Kidney epithelial cell (primary cell): Measurements from ENCODE around the gene MMP20. TPM values are rescaled to one million over a fixed set of nuclear protein-coding genes. Genes with fewer than 3 reads are reported as not detected.

ENCODE experiments used
- DNase-seq: peaks from one replicate; pipeline ENCODE4 v3.0.0-alpha.2; 2010; ENCODE audit warnings: low read depth
- H3K27me3 ChIP-seq: 2 replicates; pipeline ENCODE4 v1.6.0; 2011; ENCODE audit warnings: low read length; ENCODE audit not compliant: control insufficient read depth, insufficient read depth
- H3K36me3 ChIP-seq: 2 replicates; pipeline ENCODE4 v1.5.1; 2011; ENCODE audit warnings: low read length; ENCODE audit not compliant: control insufficient read depth, insufficient read depth
- H3K4me3 ChIP-seq: 2 replicates; pipeline ENCODE4 v1.5.1; 2011; ENCODE audit warnings: low read depth, mild to moderate bottlenecking, control low read depth, low read length
- CTCF ChIP-seq: IDR thresholded peaks from 2 replicates; pipeline ENCODE4 v1.5.1; 2011; ENCODE audit warnings: mild to moderate bottlenecking, moderate library complexity, low read length, control low read depth, inconsistent platforms; ENCODE audit not compliant: insufficient read depth, poor library complexity, severe bottlenecking
- total RNA-seq: library from RNA; depleted of rRNA; stranded (reverse); fragments of >200 nt; gene quantifications from 2 replicates; pipeline ENCODE4 v1.2.3, GENCODE V29; 2015

Gene MMP20
- total RNA-seq, 1 donor from 2014 or later: not detected

- H3K27me3 ChIP-seq: no peaks in the 10 kb centered on the region
- no peak for DNase-seq
- no peaks in the 10 kb centered on the region for H3K36me3 ChIP-seq
- TF ChIP-seq CTCF: no peak
- H3K4me3 ChIP-seq: no peak overlapping the region
Observed at GRCh38 chr11:102551169-102551781, 73.9 kb downstream of the MMP20 start.

GRCh38 chr11:102546923-102547471 lies 78.1 kb downstream of the MMP20 start:
- Histone ChIP-seq H3K4me3 (no peak overlapping the region), H3K36me3 (no peaks in the 10 kb centered on the region), H3K27me3 (no peaks in the 10 kb centered on the region)
- no peak for TF ChIP-seq CTCF
- no peak for DNase-seq

GRCh38 chr11:102546427-102546826 lies 78.7 kb downstream of the MMP20 start:
- no peaks in the 10 kb centered on the region for H3K27me3 ChIP-seq
- no peak for TF ChIP-seq CTCF
- DNase-seq: no peak
- no peaks in the 10 kb centered on the region for H3K36me3 ChIP-seq
- no peak overlapping the region for H3K4me3 ChIP-seq

- Histone ChIP-seq H3K36me3 (no peaks in the 10 kb centered on the region), H3K27me3 (no peaks in the 10 kb centered on the region), H3K4me3 (no peak overlapping the region)
- no peak for TF ChIP-seq CTCF
- DNase-seq: no peak
Observed at GRCh38 chr11:102545701-102546100, 79.4 kb downstream of the MMP20 start.

- H3K36me3 ChIP-seq: no peaks in the 10 kb centered on the region
- TF ChIP-seq CTCF: no peak
- no peak overlapping the region for H3K4me3 ChIP-seq
- no peak for DNase-seq
- H3K27me3 ChIP-seq: no peaks in the 10 kb centered on the region
Observed at GRCh38 chr11:102544594-102544993, 80.5 kb downstream of the MMP20 start.

GRCh38 chr11:102539567-102539966 lies 85.6 kb downstream of the MMP20 start:
- H3K36me3 ChIP-seq: no peaks in the 10 kb centered on the region
- H3K4me3 ChIP-seq: no peak overlapping the region
- no peaks in the 10 kb centered on the region for H3K27me3 ChIP-seq
- no peak for TF ChIP-seq CTCF
- DNase-seq: no peak
